IMR-90 (cell line): Measurements from ENCODE around the gene C1orf141. TPM values are rescaled to one million over a fixed set of nuclear protein-coding genes. Genes with fewer than 3 reads are reported as not detected.

Source experiments
- ATAC-seq: fragments of 200-7000 bp; cut with Tn5 transposase; 2 replicates; pipeline ENCODE4 v1.9.1; 2020; ENCODE audit warnings: low read depth, mild to moderate bottlenecking, moderate library complexity
- BruUV-seq: library from RNA; stranded (reverse); fragments of 400-500 nt; replicated peaks from 2 replicates; lab custom pipeline; 2021; lab: Mats Ljungman, UMichigan
- CTCF ChIA-PET: fragments of 300-600 bp; formaldehyde crosslinking; extraction: SDS; loops from one replicate; lab custom pipeline; 2021; ENCODE audit warnings: antibody characterized with exemption; lab: Yijun Ruan, JAX
- POLR2A ChIA-PET: fragments of 300-600 bp; sonication (Branson Sonifier 250); formaldehyde crosslinking; loops from one replicate; lab custom pipeline; 2022; ENCODE audit warnings: antibody characterized with exemption; ENCODE audit not compliant: unreplicated experiment; lab: Charles Lee
- DNase-seq: peaks from one replicate; pipeline ENCODE4 v3.0.0; 2013
- H2AFZ ChIP-seq: replicated peaks from 2 replicates; pipeline ENCODE3; 2013; ENCODE audit warnings: low read length, mild to moderate bottlenecking; ENCODE audit not compliant: poor library complexity
- H2AK5ac ChIP-seq: 2 replicates; pipeline ENCODE4 v1.6.1; 2013; ENCODE audit warnings: low read depth, low read length, inconsistent platforms
- H2AK9ac ChIP-seq: replicated peaks from 2 replicates; pipeline ENCODE3; 2013; ENCODE audit warnings: mild to moderate bottlenecking, low read depth, low read length, moderate library complexity; ENCODE audit not compliant: poor library complexity
- H2BK120ac ChIP-seq: 2 replicates; pipeline ENCODE4 v1.6.1; 2013; ENCODE audit warnings: low read depth, low read length, inconsistent platforms
- H2BK15ac ChIP-seq: 3 replicates; pipeline ENCODE4 v1.6.1; 2013; ENCODE audit warnings: low read depth, low read length, inconsistent platforms
- H2BK20ac ChIP-seq: 2 replicates; pipeline ENCODE4 v1.6.1; 2013; ENCODE audit warnings: low read depth, mild to moderate bottlenecking, inconsistent platforms, low read length, moderate library complexity
- H2BK5ac ChIP-seq: 2 replicates; pipeline ENCODE4 v1.6.1; 2013; ENCODE audit warnings: mild to moderate bottlenecking, low read depth, low read length, inconsistent platforms; ENCODE audit not compliant: poor library complexity, severe bottlenecking
- H3K14ac ChIP-seq: replicated peaks from 2 replicates; pipeline ENCODE4 v1.6.1; 2013; ENCODE audit warnings: low read depth, low read length, inconsistent platforms
- H3K18ac ChIP-seq: 2 replicates; pipeline ENCODE4 v1.6.1; 2013; ENCODE audit warnings: low read depth, low read length, control low read depth
- H3K23ac ChIP-seq: 2 replicates; pipeline ENCODE4 v1.6.1; 2013; ENCODE audit warnings: low read depth, low read length, inconsistent platforms
- H3K27ac ChIP-seq: 2 replicates; pipeline ENCODE4 v1.5.1; 2013; ENCODE audit warnings: mild to moderate bottlenecking, control low read depth, low read length; ENCODE audit not compliant: insufficient read depth
- H3K27me3 ChIP-seq: 2 replicates; pipeline ENCODE4 v1.6.1; 2013; ENCODE audit warnings: low read length; ENCODE audit not compliant: control insufficient read depth, insufficient read depth
- H3K36me3 ChIP-seq: 2 replicates; pipeline ENCODE4 v1.6.1; 2013; ENCODE audit warnings: low read length, mixed read lengths; ENCODE audit not compliant: control insufficient read depth, insufficient read depth
- H3K4ac ChIP-seq: 2 replicates; pipeline ENCODE4 v1.6.1; 2013; ENCODE audit warnings: low read depth, low read length, inconsistent platforms
- H3K4me1 ChIP-seq: 2 replicates; pipeline ENCODE4 v1.6.1; 2013; ENCODE audit warnings: low read length, mixed read lengths; ENCODE audit not compliant: control insufficient read depth, insufficient read depth
- H3K4me2 ChIP-seq: 2 replicates; pipeline ENCODE4 v1.6.1; 2013; ENCODE audit warnings: low read depth, mild to moderate bottlenecking, control low read depth, low read length, moderate library complexity
- H3K4me3 ChIP-seq: 2 replicates; pipeline ENCODE4 v1.5.1; 2013; ENCODE audit warnings: low read depth, mild to moderate bottlenecking, control low read depth, low read length, moderate library complexity; ENCODE audit not compliant: insufficient read depth
- H3K56ac ChIP-seq: 2 replicates; pipeline ENCODE4 v1.6.1; 2013; ENCODE audit warnings: low read length, inconsistent platforms; ENCODE audit not compliant: insufficient read depth; ENCODE audit errors: extremely low read depth
- H3K79me1 ChIP-seq, 2 experiments: 2 replicates each; pipeline ENCODE4 v1.6.1; 2013; ENCODE audit warnings: low read length in 2 of 2, inconsistent platforms in 1 of 2, low read depth in 1 of 2
- H3K9ac ChIP-seq: 2 replicates; pipeline ENCODE4 v1.6.1; 2013; ENCODE audit warnings: low read depth, low read length, control low read depth
- H3K9me1 ChIP-seq: 2 replicates; pipeline ENCODE4 v1.6.1; 2013; ENCODE audit warnings: low read length, inconsistent platforms; ENCODE audit not compliant: insufficient read depth
- H3K9me3 ChIP-seq: 2 replicates; pipeline ENCODE4 v1.6.1; 2013; ENCODE audit warnings: low read length; ENCODE audit not compliant: control insufficient read depth, insufficient read depth
- H4K20me1 ChIP-seq: 2 replicates; pipeline ENCODE4 v1.6.1; 2013; ENCODE audit warnings: low read length, inconsistent platforms; ENCODE audit not compliant: insufficient read depth
- H4K5ac ChIP-seq: 2 replicates; pipeline ENCODE4 v1.6.1; 2013; ENCODE audit warnings: mild to moderate bottlenecking, low read depth, low read length, control low read depth
- H4K8ac ChIP-seq, 2 experiments: 2 replicates each; pipeline ENCODE4 v1.6.1; 2013; ENCODE audit warnings: low read depth in 2 of 2, low read length in 2 of 2, control low read depth in 1 of 2, inconsistent platforms in 1 of 2
- H4K91ac ChIP-seq: 2 replicates; pipeline ENCODE4 v1.6.1; 2013; ENCODE audit warnings: low read depth, low read length, inconsistent platforms; ENCODE audit not compliant: insufficient read depth
- BHLHE40 ChIP-seq: fragments of 150-350 bp; IDR thresholded peaks from 2 replicates; pipeline ENCODE4 v1.6.1; 2016; ENCODE audit warnings: mild to moderate bottlenecking, low read depth, low read length
- CEBPB ChIP-seq: IDR thresholded peaks from 2 replicates; pipeline ENCODE4 v1.6.1; 2012; ENCODE audit warnings: low read depth, low read length, improper control_type of control experiment
- CHD1 ChIP-seq: IDR thresholded peaks from 2 replicates; pipeline ENCODE4 v1.6.1; 2012; ENCODE audit warnings: low read depth, low read length, improper control_type of control experiment
- CTCF ChIP-seq: conservative IDR thresholded peaks from 2 replicates; pipeline ENCODE4 v1.5.1; 2012; ENCODE audit warnings: mild to moderate bottlenecking, low read depth, low read length, improper control_type of control experiment
- ELK1 ChIP-seq: fragments of 150-350 bp; IDR thresholded peaks from 2 replicates; pipeline ENCODE4 v1.6.1; 2016; ENCODE audit warnings: low read depth, mild to moderate bottlenecking, low read length, moderate library complexity, borderline replicate concordance
- FOS ChIP-seq: fragments of 150-350 bp; IDR thresholded peaks from 2 replicates; pipeline ENCODE4 v1.6.1; 2016; ENCODE audit warnings: low read depth, low read length
- MAFK ChIP-seq: IDR thresholded peaks from 2 replicates; pipeline ENCODE4 v1.6.1; 2012; ENCODE audit warnings: low read depth, low read length, improper control_type of control experiment
- MAZ ChIP-seq: IDR thresholded peaks from 2 replicates; pipeline ENCODE4 v1.6.1; 2012; ENCODE audit warnings: low read depth, mild to moderate bottlenecking, low read length, improper control_type of control experiment, moderate library complexity, borderline replicate concordance
- MXI1 ChIP-seq: IDR thresholded peaks from 2 replicates; pipeline ENCODE4 v1.6.1; 2012; ENCODE audit warnings: low read depth, mild to moderate bottlenecking, low read length, moderate library complexity, borderline replicate concordance
- NFE2L2 ChIP-seq: fragments of 150-350 bp; IDR thresholded peaks from 2 replicates; pipeline ENCODE4 v1.6.1; 2016; ENCODE audit warnings: low read depth, mild to moderate bottlenecking, low read length
- POLR2A ChIP-seq: IDR thresholded peaks from 2 replicates; pipeline ENCODE4 v1.6.1; 2012; ENCODE audit warnings: mild to moderate bottlenecking, low read depth, low read length
- RAD21 ChIP-seq: IDR thresholded peaks from 2 replicates; pipeline ENCODE4 v1.6.1; 2012; ENCODE audit warnings: low read length, improper control_type of control experiment
- RCOR1 ChIP-seq: IDR thresholded peaks from 2 replicates; pipeline ENCODE4 v1.6.1; 2012; ENCODE audit warnings: mild to moderate bottlenecking, low read length, improper control_type of control experiment; ENCODE audit not compliant: insufficient replicate concordance
- RFX5 ChIP-seq: IDR thresholded peaks from 2 replicates; pipeline ENCODE4 v1.8.0; 2012; ENCODE audit warnings: low read depth, mild to moderate bottlenecking, low read length, moderate library complexity
- SMC3 ChIP-seq: fragments of 150-350 bp; IDR thresholded peaks from 2 replicates; pipeline ENCODE4 v1.6.1; 2016; ENCODE audit warnings: low read depth, mild to moderate bottlenecking, antibody characterized with exemption, low read length, moderate library complexity
- USF2 ChIP-seq: fragments of 150-350 bp; IDR thresholded peaks from 2 replicates; pipeline ENCODE4 v1.6.1; 2017; ENCODE audit warnings: mild to moderate bottlenecking, antibody characterized with exemption, low read length, low read depth
- WGBS, 2 experiments: methylation state at CpG; one replicate each; pipeline versions ENCODE4 v1.1.5 to v1.1.7; 2013; ENCODE audit warnings: missing lambda C conversion rate in 2 of 2; ENCODE audit not compliant: insufficient read length in 1 of 2; ENCODE audit errors: extremely low coverage in 2 of 2; 5-methylcytosine and 5-hydroxymethylcytosine counted together
- dilution Hi-C: fragments of 300-500 bp; cut with HindIII; formaldehyde crosslinking; loops from one replicate; pipeline ENCODE4 v1.14.3; 2018; ENCODE audit warnings: low sequenced_read_pairs; ENCODE audit not compliant: unreplicated experiment
- in situ Hi-C: fragments of 300-500 bp; cut with MboI; formaldehyde crosslinking; loops from 3 replicates; pipeline ENCODE4 v1.14.3; 2019; ENCODE audit warnings: low sequenced_read_pairs, inconsistent platforms, mixed read lengths
- intact Hi-C: fragments of 100-400 bp; cut with micrococcal nuclease; formaldehyde crosslinking; loops from 2 replicates; pipeline ENCODE4 v1.10.0; 2022
- polyA plus RNA-seq, 3 experiments: library from polyadenylated mRNA; depleted of rRNA; stranded (reverse); fragments of >200 nt; gene quantifications; 2 replicates each; pipeline ENCODE4 v1.2.3, GENCODE V29; 2012; ENCODE audit warnings: low replicate concordance in 1 of 3
- total RNA-seq: library from RNA; depleted of rRNA; stranded (reverse); fragments of >200 nt; gene quantifications from 2 replicates; pipeline ENCODE4 v1.2.3, GENCODE V29; 2012

The C1orf141 gene
- total and polyA plus RNA-seq, 2 of the 4 experiments (the other 2 are of a cell fraction) = not detected

GRCh38 chr1:67085326-67085725, 49.4 kb downstream of the C1orf141 start:
- Histone ChIP-seq H3K79me1 (no peaks in the 10 kb centered on the region), H3K14ac (no peak overlapping the region), H4K91ac (no peak overlapping the region), H3K4me3 (no peak overlapping the region), H3K18ac (no peak overlapping the region), H2AFZ (no peak overlapping the region), H3K23ac (no peak overlapping the region), H4K20me1 (no peaks in the 10 kb centered on the region), H2BK5ac (no peak overlapping the region), H3K27ac (no peak overlapping the region), H4K5ac (no peak overlapping the region), H4K8ac (no peak overlapping the region), H3K9ac (no peak overlapping the region), H3K36me3 (no peaks in the 10 kb centered on the region), H3K9me1 (no peaks in the 10 kb centered on the region), H2BK15ac (no peak overlapping the region), H2AK5ac (no peak overlapping the region), H3K4me1 (no peaks in the 10 kb centered on the region), H3K4ac (no peak overlapping the region), H2BK120ac (no peak overlapping the region), H3K56ac (no peak overlapping the region), H2BK20ac (no peak overlapping the region), H3K27me3 (no peaks in the 10 kb centered on the region), H3K9me3 (no peaks in the 10 kb centered on the region; the same call in 1 of the 2 replicates), H3K4me2 (no peak overlapping the region), H2AK9ac (no peak overlapping the region)
- TF ChIP-seq USF2 (no peak), NFE2L2 (no peak), FOS (no peak), MXI1 (no peak), CHD1 (no peak), MAFK (no peak), RAD21 (no peak), POLR2A (no peak), BHLHE40 (no peak), MAZ (no peak), CTCF (no peak), CEBPB (no peak), RFX5 (no peak), RCOR1 (no peak), SMC3 (no peak), ELK1 (no peak)
- ChIA-PET POLR2A (no interaction called here), CTCF (interaction anchor here (0.6 to 1.4 kb wide), 4 partner anchors 10 to 345 kb away, joined by 3 to 4 read pairs (median 3); no protein-coding TSS in a partner anchor)
- no TSS peak for BruUV-seq
- ATAC-seq = no peak
- no CpG with 5 or more reads among the region's 2 CpGs for WGBS, 2 experiments
- DNase-seq = no peak
- in situ Hi-C loops = no loop called here
- dilution Hi-C loops = no loop called here
- intact Hi-C loops = no loop called here
